Mesenchymal stem cell (in vitro differentiated cells and primary cell): ENCODE data around the gene RPS6KA5.
"Not testable (repeated sequence)": the region's sequence is repeated elsewhere in the genome, so short reads cannot be mapped to it uniquely, and the experiment has no call there.

ENCODE experiments used
- DNase-seq: peaks from one replicate; pipeline ENCODE4 v3.0.0-alpha.2; 2013
- H2AFZ ChIP-seq: one replicate; pipeline ENCODE4 v1.6.1; 2013; ENCODE audit warnings: low read depth, mild to moderate bottlenecking, control low read depth, inconsistent platforms, low read length, moderate library complexity
- H2AK5ac ChIP-seq: 2 replicates; pipeline ENCODE4 v1.6.1; 2013; ENCODE audit warnings: low read length, moderate library complexity, mild to moderate bottlenecking, inconsistent platforms; ENCODE audit not compliant: severe bottlenecking
- H2BK120ac ChIP-seq: one replicate; pipeline ENCODE4 v1.6.1; 2013; ENCODE audit warnings: low read depth, mild to moderate bottlenecking, inconsistent platforms, low read length, moderate library complexity
- H2BK12ac ChIP-seq, 2 experiments: one replicate each; pipeline ENCODE4 v1.6.1; 2013; ENCODE audit warnings: inconsistent platforms in 2 of 2, low read length in 2 of 2, mild to moderate bottlenecking in 2 of 2, moderate library complexity in 2 of 2, control low read depth in 1 of 2
- H2BK15ac ChIP-seq: one replicate; pipeline ENCODE4 v1.6.1; 2013; ENCODE audit warnings: mild to moderate bottlenecking, low read depth, inconsistent platforms; ENCODE audit not compliant: poor library complexity, severe bottlenecking
- H2BK5ac ChIP-seq: 2 replicates; pipeline ENCODE4 v1.6.1; 2013; ENCODE audit warnings: low read depth, mild to moderate bottlenecking, low read length, control low read depth, inconsistent platforms; ENCODE audit not compliant: poor library complexity, severe bottlenecking
- H3K14ac ChIP-seq, 2 experiments: one replicate each; pipeline ENCODE4 v1.6.1; 2013; ENCODE audit warnings: inconsistent platforms in 2 of 2, low read length in 2 of 2, control low read depth in 1 of 2, mild to moderate bottlenecking in 1 of 2, moderate library complexity in 1 of 2
- H3K18ac ChIP-seq, 2 experiments: one replicate each; pipeline ENCODE4 v1.6.1; 2013; ENCODE audit warnings: inconsistent platforms in 2 of 2, low read length in 2 of 2, control low read depth in 1 of 2, low read depth in 1 of 2, mild to moderate bottlenecking in 1 of 2
- H3K23ac ChIP-seq, 2 experiments: one replicate each; pipeline ENCODE4 v1.6.1; 2013; ENCODE audit warnings: inconsistent platforms in 2 of 2, low read length in 2 of 2, mild to moderate bottlenecking in 2 of 2, moderate library complexity in 2 of 2, control low read depth in 1 of 2
- H3K27ac ChIP-seq: 2 replicates; pipeline ENCODE4 v1.5.1; 2013; ENCODE audit warnings: mild to moderate bottlenecking, moderate library complexity, low read length, control low read depth, inconsistent platforms; ENCODE audit not compliant: poor library complexity, severe bottlenecking
- H3K27me3 ChIP-seq, 2 experiments: 2 replicates each; pipeline versions ENCODE4 v1.6.1 to v1.7.0; 2013; ENCODE audit warnings: low read length in 2 of 2, mild to moderate bottlenecking in 2 of 2, moderate library complexity in 2 of 2, control low read depth in 1 of 2, inconsistent platforms in 1 of 2; ENCODE audit not compliant: control insufficient read depth in 1 of 2, insufficient read depth in 1 of 2
- H3K36me3 ChIP-seq, 2 experiments: 2 replicates each; pipeline versions ENCODE4 v1.6.1 to v1.7.0; 2013; ENCODE audit warnings: low read length in 2 of 2, control low read depth in 1 of 2, inconsistent platforms in 1 of 2, low read depth in 1 of 2, mild to moderate bottlenecking in 1 of 2; ENCODE audit not compliant: insufficient read depth in 2 of 2, control insufficient read depth in 1 of 2
- H3K4ac ChIP-seq, 2 experiments: one replicate each; pipeline ENCODE4 v1.6.1; 2013; ENCODE audit warnings: inconsistent platforms in 2 of 2, low read length in 2 of 2, mild to moderate bottlenecking in 2 of 2, moderate library complexity in 2 of 2, control low read depth in 1 of 2, low read depth in 1 of 2
- H3K4me1 ChIP-seq: 2 replicates; pipeline ENCODE4 v1.6.1; 2013; ENCODE audit warnings: low read depth, low read length, control low read depth; ENCODE audit not compliant: control insufficient read depth, insufficient read depth
- H3K4me2 ChIP-seq: 2 replicates; pipeline ENCODE4 v1.6.1; 2013; ENCODE audit warnings: low read length, mild to moderate bottlenecking, inconsistent platforms; ENCODE audit not compliant: poor library complexity, severe bottlenecking
- H3K4me3 ChIP-seq, 2 experiments: 2 replicates each; pipeline versions ENCODE4 v1.5.1 to v1.7.0; 2013; ENCODE audit warnings: low read length in 2 of 2, mild to moderate bottlenecking in 2 of 2, control low read depth in 1 of 2, low read depth in 1 of 2; ENCODE audit not compliant: insufficient read depth in 1 of 2
- H3K79me1 ChIP-seq: replicated peaks from 2 replicates; pipeline ENCODE4 v1.6.1; 2013; ENCODE audit warnings: mild to moderate bottlenecking, control low read depth, low read length, inconsistent platforms; ENCODE audit not compliant: poor library complexity, severe bottlenecking
- H3K9ac ChIP-seq: 2 replicates; pipeline ENCODE4 v1.7.0; 2013; ENCODE audit warnings: mild to moderate bottlenecking, low read length, moderate library complexity
- H3K9me3 ChIP-seq: 2 replicates; pipeline ENCODE4 v1.7.0; 2013; ENCODE audit warnings: mild to moderate bottlenecking, low read length; ENCODE audit not compliant: control insufficient read depth
- H4K8ac ChIP-seq: one replicate; pipeline ENCODE4 v1.6.1; 2013; ENCODE audit warnings: inconsistent platforms, mild to moderate bottlenecking, low read length, moderate library complexity
- H4K91ac ChIP-seq: one replicate; pipeline ENCODE4 v1.6.1; 2013; ENCODE audit warnings: mild to moderate bottlenecking, low read length, inconsistent platforms
- WGBS: methylation state at CpG from one replicate; pipeline ENCODE4 v1.1.7; 2013; ENCODE audit warnings: mixed read lengths; 5-methylcytosine and 5-hydroxymethylcytosine counted together

RPS6KA5 gene

GRCh38 chr14:90840667-90841066, 219.8 kb downstream of the RPS6KA5 start:
- not testable (repeated sequence) for DNase-seq
- 78% methylated on average over 2 of the region's 4 CpGs for WGBS

GRCh38 chr14:90839889-90840266, 220.6 kb downstream of the RPS6KA5 start:
- Histone ChIP-seq H3K4me1 (peaks cover 1% of the 10 kb centered on the region), H2BK120ac (no peak overlapping the region), H3K4ac (no peak overlapping the region), H3K4me3 (no peak overlapping the region), H3K14ac (no peak overlapping the region), H2BK5ac (no peak overlapping the region), H2AK5ac (no peak overlapping the region), H3K36me3 (no peaks in the 10 kb centered on the region), H3K4me2 (no peak overlapping the region), H3K9me3 (no peaks in the 10 kb centered on the region), H2BK12ac (no peak overlapping the region), H3K18ac (no peak overlapping the region), H3K27me3 (no peaks in the 10 kb centered on the region), H3K27ac (no peak overlapping the region), H4K91ac (no peak overlapping the region), H4K8ac (no peak overlapping the region), H3K79me1 (no peaks in the 10 kb centered on the region), H3K9ac (peak overlapping the region; percentile 83), H3K23ac (no peak overlapping the region), H2AFZ (no peak overlapping the region), H2BK15ac (no peak overlapping the region)
- DNase-seq: no peak
- WGBS: 95% methylated on average over 2 of the region's 3 CpGs

More at GRCh38 chr14:90840667-90841066, 219.8 kb downstream of the RPS6KA5 start:
- H3K18ac ChIP-seq, H3K4me3 ChIP-seq, H3K79me1 ChIP-seq, H3K27me3 ChIP-seq, H3K9ac ChIP-seq, H2AFZ ChIP-seq, H3K9me3 ChIP-seq, H3K27ac ChIP-seq, H2BK5ac ChIP-seq, H3K36me3 ChIP-seq, H3K4me2 ChIP-seq, H2BK120ac ChIP-seq, H4K8ac ChIP-seq, H2AK5ac ChIP-seq, H4K91ac ChIP-seq, H2BK15ac ChIP-seq, H3K4ac ChIP-seq, H2BK12ac ChIP-seq, H3K4me1 ChIP-seq, H3K23ac ChIP-seq, H3K14ac ChIP-seq: not testable (repeated sequence)

GRCh38 chr14:90839024-90839888, 221.2 kb downstream of the RPS6KA5 start:
- Histone ChIP-seq H3K4me1 (peaks cover 1% of the 10 kb centered on the region), H2AFZ (peak overlapping the region; percentile 48), H3K79me1 (no peaks in the 10 kb centered on the region), H4K8ac (peak overlapping the region; percentile 95), H2BK12ac (peak overlapping the region in 1 of 2 experiments; percentile 73), H2BK120ac (peak overlapping the region; percentile 42), H2AK5ac (no peak overlapping the region), H3K4me2 (no peak overlapping the region), H3K27me3 (no peaks in the 10 kb centered on the region), H3K4me3 (peak overlapping the region in 1 of 2 experiments; percentile 73), H2BK5ac (no peak overlapping the region), H3K14ac (no peak overlapping the region), H3K36me3 (no peaks in the 10 kb centered on the region), H3K18ac (peak overlapping the region; percentile 61 to 63), H3K9me3 (no peaks in the 10 kb centered on the region), H2BK15ac (no peak overlapping the region), H3K4ac (no peak overlapping the region), H3K9ac (peak overlapping the region; percentile 83), H3K23ac (no peak overlapping the region), H4K91ac (peak overlapping the region; percentile 57), H3K27ac (no peak overlapping the region)
- WGBS: 89% methylated on average over 8 of the region's 10 CpGs
- peak; percentile 44 for DNase-seq

- not testable (repeated sequence) for H3K14ac ChIP-seq, H3K27me3 ChIP-seq, H4K91ac ChIP-seq, H3K4me1 ChIP-seq, H2BK120ac ChIP-seq, H2BK5ac ChIP-seq, H4K8ac ChIP-seq, H3K79me1 ChIP-seq, H2AK5ac ChIP-seq, H3K9me3 ChIP-seq, H2BK12ac ChIP-seq, H3K18ac ChIP-seq, DNase-seq, H3K23ac ChIP-seq, H3K4me2 ChIP-seq, H3K36me3 ChIP-seq, H2BK15ac ChIP-seq, H3K4ac ChIP-seq, H2AFZ ChIP-seq, H3K27ac ChIP-seq, H3K4me3 ChIP-seq
- peak overlapping the region; percentile 83 for H3K9ac ChIP-seq
- 95% methylated on average over 7 of the region's 8 CpGs for WGBS
Observed at GRCh38 chr14:90838531-90838930, 221.9 kb downstream of the RPS6KA5 start.
